Esophagus squamous epithelium (tissue), 4 donors: ENCODE data around the gene ITGB3.

Source experiments
- POLR2A ChIP-seq, 4 donors: fragments of 450-650 bp; IDR thresholded peaks; one replicate each; pipeline ENCODE4 v1.6.1; 2017; ENCODE audit warnings: antibody characterized with exemption in 4 of 4, mild to moderate bottlenecking in 4 of 4, moderate library complexity in 3 of 4
- TF ChIP-seq, protein P1 (sequence below), 6 experiments: fragments of 450-650 bp in 4 of 6; fragments of 200-600 bp in 2 of 6; sonication (generic) in 2 of 6; IDR thresholded peaks; one replicate each; pipeline ENCODE4 v1.5.1; 2016 to 2019; ENCODE audit warnings: antibody characterized with exemption in 6 of 6, mild to moderate bottlenecking in 4 of 6, moderate library complexity in 4 of 6

GRCh38 chr17:47235923-47236322, 17.7 kb upstream of the ITGB3 start:
- TF ChIP-seq, protein P1, sequence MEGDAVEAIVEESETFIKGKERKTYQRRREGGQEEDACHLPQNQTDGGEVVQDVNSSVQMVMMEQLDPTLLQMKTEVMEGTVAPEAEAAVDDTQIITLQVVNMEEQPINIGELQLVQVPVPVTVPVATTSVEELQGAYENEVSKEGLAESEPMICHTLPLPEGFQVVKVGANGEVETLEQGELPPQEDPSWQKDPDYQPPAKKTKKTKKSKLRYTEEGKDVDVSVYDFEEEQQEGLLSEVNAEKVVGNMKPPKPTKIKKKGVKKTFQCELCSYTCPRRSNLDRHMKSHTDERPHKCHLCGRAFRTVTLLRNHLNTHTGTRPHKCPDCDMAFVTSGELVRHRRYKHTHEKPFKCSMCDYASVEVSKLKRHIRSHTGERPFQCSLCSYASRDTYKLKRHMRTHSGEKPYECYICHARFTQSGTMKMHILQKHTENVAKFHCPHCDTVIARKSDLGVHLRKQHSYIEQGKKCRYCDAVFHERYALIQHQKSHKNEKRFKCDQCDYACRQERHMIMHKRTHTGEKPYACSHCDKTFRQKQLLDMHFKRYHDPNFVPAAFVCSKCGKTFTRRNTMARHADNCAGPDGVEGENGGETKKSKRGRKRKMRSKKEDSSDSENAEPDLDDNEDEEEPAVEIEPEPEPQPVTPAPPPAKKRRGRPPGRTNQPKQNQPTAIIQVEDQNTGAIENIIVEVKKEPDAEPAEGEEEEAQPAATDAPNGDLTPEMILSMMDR (IDR thresholded peaks at IDR 0.05): no peak
- TF ChIP-seq POLR2A (IDR thresholded peaks at IDR 0.05): no peak
